Activated gamma-delta T cell (primary cell): ENCODE results near the gene MRPL24.
"Not testable (repeated sequence)": the region's sequence is repeated elsewhere in the genome, so short reads cannot be mapped to it uniquely, and the experiment has no call there.

Source experiments
- DNase-seq: peaks from one replicate; lab custom pipeline; 2025; lab: John Stamatoyannopoulos, UW
- total RNA-seq, 2 donors: gene quantifications; one replicate each; lab custom pipeline; 2026; lab: John Stamatoyannopoulos, UW

MRPL24 gene
- 26.0 to 26.3 reads per million in 2 donors for total RNA-seq

DNA sequence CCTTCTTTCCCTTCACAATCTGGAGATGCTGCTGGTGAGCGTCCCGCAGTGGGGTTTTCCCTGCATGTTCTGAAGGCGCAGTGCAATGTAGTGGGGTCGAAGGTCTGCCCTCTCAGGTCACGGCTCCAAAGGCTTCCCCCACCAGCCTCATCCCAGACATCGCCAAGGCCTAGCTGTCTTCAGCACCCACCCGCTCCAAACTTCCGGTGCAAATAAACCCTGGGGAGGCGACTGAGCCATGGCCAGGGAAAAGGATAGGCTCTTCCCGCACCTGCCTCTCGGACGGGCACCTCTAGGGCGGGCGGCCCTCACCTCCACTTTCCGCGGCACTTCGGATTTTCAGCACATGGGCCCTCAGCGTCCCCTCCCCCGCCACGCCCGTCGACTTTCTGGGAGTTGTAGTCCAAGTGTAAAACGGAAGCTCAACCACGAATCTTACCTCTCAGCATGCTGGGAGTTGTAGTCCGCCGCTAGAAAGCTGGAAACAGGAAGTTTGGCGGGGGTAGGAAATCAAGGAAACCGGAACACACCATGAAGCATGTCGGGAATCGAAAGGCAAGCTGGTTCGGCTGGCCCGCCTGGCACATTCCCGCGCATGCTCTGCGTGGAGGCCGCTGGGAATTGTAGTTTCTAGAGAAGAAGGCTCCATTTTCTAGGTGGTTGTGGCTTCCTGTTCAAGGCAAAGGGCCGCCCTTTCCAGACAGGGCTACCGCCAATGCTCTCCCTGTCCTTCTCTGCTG lies at the start of gene MRPL24:
TSS of gene MRPL24 (minus strand) at position 348 of the 740 bp plus-strand sequence. CDS start 2,384 bp downstream, outside the sequence.
- DNase-seq = peak; percentile 86

DNA sequence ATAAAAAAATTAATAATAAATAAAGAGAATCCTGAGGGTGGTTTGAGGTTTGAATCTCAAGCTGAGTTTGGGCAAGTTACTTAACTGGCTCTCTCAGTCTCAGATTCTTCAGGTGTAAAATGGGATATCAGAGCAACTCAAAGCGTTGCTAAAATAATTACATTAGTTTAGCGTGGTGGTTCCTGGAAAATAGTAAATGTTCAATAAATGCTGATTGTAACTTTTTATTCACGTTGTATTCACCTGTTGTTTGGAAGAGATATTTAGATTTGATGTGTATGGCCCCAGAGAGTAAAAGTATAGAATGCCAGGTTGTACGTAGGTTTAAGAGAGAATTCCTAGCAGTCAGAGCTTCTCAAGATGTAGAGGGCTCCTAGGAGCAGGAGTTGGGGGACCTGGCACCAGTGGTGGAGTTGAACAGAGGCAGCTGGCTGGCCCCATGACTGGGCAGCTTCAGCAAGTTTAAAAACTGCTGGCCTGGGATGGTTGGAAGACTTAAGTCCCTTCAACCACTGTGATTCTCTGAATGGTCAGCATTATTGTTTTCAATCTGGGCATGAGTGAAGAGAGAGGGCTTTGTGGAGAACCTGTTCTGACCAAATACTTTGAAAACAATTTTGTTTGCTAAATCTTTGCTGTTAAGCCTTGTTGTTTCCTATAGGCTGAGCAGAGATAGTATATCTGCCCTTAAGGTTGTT lies 48.9 kb upstream of the MRPL24 start:
- no peak for DNase-seq

- no peak for DNase-seq
These were observed 47.2 kb upstream of the MRPL24 start for GRCh38 chr1:156788136-156788535.

- no peak for DNase-seq
These were observed 45.8 kb upstream of the MRPL24 start for GRCh38 chr1:156786640-156787039.

DNA sequence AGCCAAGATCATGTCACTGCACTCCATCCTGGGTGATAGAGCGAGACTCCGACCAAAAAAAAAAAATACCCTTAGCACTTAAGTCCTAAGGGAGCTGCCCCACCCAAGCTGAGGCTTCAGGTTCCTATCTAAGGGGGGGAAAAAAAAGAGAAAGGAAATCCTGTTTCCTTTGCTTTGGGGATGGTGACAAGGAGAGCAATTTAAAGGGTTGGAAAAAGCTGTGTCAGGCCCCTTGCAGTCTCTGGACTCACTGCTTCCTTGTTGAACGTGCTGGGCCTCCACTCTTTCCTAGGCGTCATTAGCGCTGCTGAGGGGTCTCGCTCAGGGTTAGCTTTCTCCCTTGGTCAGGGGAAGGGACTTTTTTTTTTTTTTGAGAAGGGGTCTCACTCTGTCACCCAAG lies 44.6 kb upstream of the MRPL24 start:
- no peak for DNase-seq

- no peak for DNase-seq
These were observed 40.8 kb upstream of the MRPL24 start for GRCh38 chr1:156781585-156782186.

DNA sequence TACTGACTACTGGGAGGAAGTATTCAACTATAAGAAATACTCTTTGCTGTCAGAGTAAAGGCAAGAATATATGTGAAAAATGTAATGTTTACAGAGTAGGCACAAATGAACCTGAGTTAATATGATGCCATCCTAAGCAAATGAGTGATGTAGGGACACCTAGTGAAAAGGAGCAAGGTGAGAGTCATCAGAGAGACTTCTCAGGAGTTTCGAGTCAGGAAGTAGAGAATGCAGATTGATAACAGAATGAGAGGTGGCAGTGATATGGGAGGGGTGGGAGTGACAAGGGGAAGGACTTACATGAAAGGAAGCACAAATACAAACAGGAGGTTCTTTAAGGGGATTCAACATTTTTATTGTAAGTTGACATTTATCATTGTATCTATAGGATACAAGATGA lies 36.7 kb upstream of the MRPL24 start:
- DNase-seq = no peak

- DNase-seq = no peak
These were observed 36.1 kb upstream of the MRPL24 start for GRCh38 chr1:156776942-156777341.

DNA sequence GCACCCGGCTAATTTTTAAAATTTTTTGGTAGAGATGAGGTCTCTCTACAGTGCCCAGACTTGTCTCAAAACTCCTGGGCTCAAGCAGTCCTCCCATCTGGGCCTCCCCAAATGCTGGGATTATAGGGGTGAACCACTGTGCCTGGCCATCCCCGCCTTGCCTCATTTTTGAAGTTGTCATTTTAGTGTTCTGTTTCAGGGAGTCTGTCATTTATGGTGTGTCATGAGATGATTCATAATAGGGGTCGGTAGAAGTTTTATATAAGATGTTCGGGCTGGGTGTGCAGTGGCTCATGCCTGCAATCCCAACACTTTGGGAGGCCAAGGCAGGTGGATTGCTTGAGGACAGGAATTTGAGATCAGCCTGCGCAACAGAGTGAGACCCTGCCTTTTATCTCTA lies 34.9 kb upstream of the MRPL24 start:
- no peak for DNase-seq

- no peak for DNase-seq
These were observed 32.7 kb upstream of the MRPL24 start for GRCh38 chr1:156773607-156774006.

DNA sequence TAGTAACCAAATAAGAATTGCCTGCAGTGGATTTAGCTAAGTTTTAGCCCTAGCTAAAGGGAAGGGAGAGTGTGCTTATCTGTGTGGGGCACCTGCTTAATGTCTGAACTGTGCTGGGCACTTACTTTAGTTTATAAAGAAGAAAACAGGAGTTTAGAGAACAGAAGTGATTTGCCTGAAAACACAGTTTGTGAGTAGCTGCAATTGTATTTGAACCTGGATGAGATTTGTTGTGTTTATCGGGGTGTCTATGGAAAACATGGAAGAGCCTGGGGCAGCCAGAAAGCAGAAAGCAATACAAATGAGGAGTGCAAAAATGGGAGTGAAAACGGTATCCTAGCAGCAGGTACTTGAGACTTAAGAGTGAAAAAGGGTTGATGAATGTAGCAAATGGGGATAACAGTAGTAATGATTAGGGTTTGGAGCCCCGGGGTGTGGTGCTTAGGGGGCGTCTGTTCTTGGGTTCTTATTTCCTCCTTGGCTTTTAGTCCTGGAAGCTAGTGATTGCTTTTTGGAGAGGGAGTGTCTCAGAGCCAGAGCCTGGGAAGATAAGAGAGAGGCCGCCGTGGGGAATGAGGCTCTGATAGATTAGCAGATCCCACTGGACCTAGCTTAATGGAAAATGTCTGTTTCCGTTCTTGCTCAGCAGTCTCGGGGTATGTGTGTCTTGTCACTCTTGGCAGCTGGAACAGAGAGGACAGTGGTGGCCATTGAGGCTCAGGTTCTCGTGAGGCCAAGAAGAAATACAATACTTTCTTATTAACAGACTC lies 32.0 kb upstream of the MRPL24 start:
- no peak for DNase-seq

GRCh38 chr1:156772222-156772621 lies 31.3 kb upstream of the MRPL24 start:
- no peak for DNase-seq

DNA sequence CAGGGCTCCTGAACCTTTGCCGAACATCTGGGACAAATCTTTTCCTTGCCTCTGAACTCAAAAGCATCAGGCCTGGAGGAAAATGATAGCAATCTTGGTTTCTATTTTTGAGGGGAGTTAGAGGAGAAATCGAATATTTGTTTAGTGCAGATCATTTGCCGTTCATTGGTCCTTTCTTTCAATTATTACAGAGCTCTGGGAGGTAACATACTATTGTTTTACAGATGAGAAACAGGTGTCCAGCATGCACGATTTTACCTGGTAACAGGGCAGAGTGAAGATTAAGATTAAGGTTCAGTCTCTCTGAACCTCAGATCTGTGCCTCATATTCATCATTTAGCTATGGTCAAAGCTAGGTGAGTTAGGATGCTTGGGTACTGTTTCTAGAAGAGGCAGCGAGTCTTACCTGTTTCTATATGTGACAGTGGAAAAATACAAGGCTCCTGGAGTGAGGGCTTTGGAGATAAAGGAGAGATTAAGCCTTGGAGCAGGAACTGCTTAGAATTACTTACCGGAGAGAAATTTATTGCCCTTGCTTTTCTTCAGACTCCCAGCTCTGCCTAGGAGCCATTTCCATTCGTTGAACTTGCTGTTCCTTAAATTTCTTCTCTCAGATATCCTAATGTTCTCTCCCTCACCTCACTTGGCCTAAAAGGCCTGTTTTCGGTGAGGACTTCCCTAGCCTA lies 27.9 kb upstream of the MRPL24 start:
- DNase-seq = no peak

DNA sequence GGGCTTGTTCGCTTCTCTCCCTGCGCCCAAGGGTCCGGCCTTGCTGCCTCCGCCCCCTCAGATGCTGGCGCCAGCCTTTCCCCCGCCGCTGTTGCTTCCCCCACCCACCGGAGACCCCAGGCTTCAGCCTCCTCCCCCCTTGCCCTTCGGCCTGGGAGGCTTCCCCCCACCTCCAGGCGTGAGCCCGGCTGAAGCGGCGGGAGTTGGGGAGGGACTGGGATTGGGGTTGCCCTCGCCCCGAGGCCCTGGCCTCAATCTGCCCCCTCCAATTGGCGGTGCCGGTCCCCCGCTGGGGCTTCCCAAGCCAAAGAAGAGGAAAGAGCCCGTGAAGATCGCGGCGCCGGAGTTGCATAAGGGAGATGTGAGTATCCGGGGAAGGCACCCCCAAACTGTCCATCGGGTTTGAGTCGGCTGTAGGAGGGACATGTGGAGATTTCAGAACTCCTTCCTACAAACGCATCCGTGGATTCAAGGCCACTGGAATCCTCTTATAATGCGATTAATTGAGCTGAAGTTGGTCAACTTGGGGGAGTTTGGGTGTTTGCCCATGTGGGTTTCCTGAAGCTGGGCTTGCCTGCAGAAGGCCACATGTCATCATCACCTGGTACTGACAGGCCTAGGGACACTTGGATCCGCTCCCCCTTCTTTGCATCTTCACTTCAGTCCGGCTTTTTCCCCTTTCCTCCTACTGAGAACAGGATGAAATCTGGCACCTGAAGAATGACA lies 27.2 kb upstream of the MRPL24 start:
- peak; percentile 40 for DNase-seq

- peak; percentile 77 for DNase-seq
These were observed 26.4 kb upstream of the MRPL24 start, which contains the start of gene PRCC for GRCh38 chr1:156767101-156767878. TSS of gene PRCC (plus strand) at chr1:156767535. CDS start at chr1:156767772, 237 bp downstream.

- DNase-seq = no peak
These were observed 25.6 kb upstream of the MRPL24 start for GRCh38 chr1:156766298-156767100.

GRCh38 chr1:156765666-156766065 lies 24.8 kb upstream of the MRPL24 start:
- DNase-seq = no peak

GRCh38 chr1:156765136-156765535 lies 24.2 kb upstream of the MRPL24 start:
- DNase-seq = not testable (repeated sequence)

DNA sequence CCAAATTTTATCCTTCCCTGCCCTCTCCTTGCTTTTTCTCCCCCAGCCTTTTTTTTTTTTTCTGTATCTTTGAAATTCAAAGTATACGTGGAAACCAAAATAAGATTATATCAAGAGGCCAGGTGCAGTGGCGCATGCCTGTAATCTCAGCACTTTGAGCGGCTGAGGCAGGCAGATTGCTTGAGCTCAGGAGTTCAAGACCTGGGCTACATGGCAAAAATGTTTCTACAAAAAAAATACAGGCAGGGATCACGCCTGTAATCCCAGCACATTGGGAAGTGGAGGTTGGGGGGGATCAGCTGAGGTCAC lies 19.9 kb upstream of the MRPL24 start:
- DNase-seq = no peak
